Right renal cortex interstitium (tissue), 3 donors: ENCODE data around the gene GPSM1. TPM values are rescaled to one million over a fixed set of nuclear protein-coding genes. Genes with fewer than 3 reads are reported as not detected.

Source experiments
- DNase-seq, 3 donors: peaks; one replicate each; pipeline ENCODE4 v3.0.0-alpha.2; 2013; ENCODE audit warnings: low read depth in 3 of 3, low spot score in 2 of 3
- polyA plus RNA-seq, 3 donors: library from polyadenylated mRNA; unstranded; fragments of 120-200 nt; gene quantifications; one replicate each; pipeline ENCODE4 v1.2.1, GENCODE V29; 2013; ENCODE audit not compliant: insufficient read length in 3 of 3

Gene GPSM1
- polyA plus RNA-seq, 3 donors = 22.2 to 22.9 (median 22.7) TPM

DNA sequence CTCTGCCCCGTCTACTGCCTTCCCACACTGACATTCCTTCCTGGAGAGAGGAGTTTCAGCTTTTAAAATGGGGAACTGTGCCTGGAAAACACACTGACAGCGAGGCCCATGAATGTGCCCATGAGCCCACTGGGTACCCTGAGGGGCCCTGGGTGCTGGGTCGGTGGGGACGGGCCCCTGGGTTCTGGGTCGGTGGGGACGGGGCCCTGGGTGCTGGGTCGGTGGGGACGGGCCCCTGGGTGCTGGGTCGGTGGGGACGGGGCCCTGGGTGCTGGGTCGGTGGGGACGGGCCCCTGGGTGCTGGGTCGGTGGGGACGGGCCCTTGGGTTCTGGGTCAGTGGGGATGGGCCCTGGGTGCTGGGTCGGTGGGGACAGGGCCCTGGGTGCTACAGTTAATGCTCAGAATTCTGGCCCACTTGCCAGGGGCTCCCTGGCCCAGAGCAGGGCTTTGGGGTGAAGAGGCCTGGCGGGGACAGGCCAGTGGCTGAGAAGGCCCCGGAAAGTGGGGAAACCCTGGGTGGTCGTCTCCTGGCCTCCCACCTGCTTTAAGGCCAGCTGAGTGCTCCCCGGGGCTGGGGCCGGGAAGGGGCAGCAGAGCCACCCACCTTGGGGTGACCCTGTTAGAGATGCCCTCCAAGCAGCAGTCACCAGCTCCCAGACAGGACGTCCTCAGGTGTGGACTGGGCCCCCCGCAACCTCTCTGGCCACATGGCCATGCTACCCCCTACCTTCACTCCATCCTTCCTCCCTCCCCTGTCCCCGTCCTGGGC is 2.5 kb downstream of the GPSM1 start:
- DNase-seq = no peak

DNA sequence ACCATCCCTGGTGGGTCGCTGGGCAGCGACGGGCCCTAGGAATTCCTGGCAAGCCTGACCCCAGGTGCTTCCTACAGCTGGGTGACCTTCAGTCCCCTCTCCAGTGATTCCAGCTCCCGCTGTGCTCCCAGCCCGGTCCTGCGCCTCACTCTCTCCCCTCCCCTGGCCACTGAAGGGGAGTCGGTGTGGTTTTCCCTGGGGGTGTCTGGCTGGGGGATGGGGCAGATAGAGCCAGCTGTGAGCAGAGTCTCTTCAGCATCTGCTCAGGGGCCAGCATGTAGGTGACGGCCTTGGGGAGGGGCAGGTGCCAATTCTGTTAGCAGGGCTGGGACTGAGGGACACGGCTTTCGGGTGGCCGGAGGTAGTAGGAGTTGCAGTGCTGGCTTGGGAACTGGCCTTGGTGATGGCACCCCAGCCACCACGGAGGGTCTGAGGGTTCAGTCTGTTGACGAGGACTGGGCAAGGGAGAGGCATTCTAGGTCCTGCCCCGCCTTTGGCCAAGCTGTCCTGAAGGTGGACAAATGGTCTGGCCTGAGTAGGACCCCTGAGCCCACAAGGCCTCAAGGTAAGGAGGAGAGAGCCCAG is 3.2 kb downstream of the GPSM1 start:
- no peak for DNase-seq

DNA sequence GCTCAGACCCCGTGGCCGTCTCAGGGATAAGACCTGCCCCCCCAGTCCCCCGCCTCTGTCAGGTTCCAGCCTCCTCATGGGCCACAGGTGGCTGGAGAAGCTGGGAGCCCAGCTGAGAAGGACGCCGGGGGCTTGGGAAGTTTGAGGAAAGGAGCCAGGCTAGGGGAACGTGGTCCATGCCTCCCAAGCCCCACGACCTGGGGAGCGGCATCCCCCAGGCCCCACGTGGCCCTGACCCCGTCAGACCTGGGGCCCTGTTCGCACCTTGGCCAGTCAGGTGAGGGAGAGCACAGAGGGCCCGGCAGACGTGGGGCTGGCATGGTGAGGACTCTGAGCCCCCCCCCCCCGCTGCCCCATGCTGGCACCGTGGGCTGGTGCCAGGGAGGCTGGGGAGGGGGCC is 3.7 kb downstream of the GPSM1 start:
- DNase-seq = no peak

DNA sequence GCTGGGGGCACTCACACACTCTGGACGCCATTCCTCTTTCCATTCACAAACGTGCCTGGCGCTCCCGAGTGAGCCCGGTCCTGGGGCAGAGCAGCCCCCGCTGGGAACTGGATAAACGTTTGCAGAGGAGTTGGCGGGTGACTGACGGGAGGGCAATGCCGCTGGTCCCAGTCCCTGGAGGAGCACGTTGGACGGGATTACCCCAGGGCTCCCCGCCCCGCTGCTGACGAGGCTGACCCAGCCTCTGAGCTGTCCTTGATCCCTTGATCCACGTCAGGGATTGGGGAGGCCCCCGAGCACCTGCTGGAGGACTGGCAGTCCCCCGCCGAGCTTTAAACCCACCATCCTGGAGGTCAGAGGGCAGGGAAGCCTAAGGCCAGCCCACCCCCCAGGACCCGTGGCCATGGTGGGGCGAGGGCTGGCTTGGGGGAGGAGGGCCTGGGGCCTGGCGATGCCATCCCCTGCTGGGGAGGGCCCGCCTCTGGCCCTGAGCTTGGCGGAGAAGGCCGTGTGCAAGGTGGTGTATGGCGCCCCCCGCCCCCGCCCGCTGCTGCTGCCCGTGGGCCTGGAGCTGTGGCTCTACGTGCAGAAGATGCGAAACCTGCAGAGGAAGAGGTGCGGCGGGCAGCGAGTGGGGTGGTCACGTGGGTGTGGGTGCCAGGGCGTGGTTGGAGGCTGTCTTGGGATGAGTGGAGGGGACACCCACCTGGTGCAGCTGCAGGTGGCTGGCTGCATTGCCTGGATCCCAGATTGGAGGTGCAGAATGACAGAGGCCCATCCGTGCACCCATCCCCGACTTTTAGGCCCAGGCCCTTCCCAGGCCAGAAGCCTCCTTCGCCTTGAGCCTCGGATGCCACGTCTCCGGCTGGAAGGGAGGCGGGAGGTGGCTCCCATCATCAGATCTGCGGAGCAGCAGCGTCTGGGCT is 4.5 kb downstream of the GPSM1 start:
- no peak for DNase-seq

DNA sequence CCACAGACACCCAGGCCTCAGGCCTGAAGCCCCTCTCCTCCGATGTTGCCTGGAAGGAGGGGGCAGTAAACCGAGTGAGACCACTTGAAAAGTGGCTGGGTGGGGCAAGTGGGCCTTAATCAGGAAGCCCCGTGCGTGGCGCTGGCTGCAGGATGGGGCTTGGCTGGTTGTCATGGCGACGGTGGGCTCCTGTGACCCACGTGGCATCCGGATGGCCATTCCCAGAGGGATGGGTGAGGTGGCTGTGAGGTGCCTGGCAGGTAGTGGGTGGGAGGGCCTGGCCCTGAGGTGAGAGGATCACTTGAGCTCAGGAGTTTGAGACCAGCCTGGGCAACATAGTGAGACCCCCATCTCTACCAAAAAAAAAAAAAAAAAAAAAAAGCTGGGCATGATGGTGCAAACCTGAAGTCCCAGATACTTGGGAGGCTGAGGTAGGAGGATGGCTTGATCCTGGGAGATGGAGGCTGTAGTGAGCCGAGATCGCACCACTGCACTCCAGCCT is 5.2 kb downstream of the GPSM1 start:
- DNase-seq = no peak

DNA sequence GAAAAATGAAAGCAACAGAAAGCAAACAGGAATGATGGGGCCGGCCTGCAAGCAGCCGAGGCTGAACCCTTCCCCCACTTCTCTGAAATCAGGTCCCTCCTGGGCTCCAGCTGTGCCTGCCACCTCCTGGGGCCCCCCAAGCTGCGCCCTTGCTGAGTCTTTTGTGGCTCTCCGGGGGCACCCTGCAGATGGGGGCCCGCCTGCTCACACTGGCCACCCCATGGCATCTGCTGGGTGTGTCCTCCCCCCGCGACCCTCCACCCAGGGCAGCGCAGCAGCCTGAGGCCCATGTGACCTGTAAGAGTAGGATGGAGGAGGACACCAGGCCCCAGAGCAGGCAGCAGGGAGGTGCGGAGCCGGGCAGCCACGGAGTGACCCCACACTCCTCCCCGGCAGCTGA is 5.7 kb downstream of the GPSM1 start:
- DNase-seq = no peak

DNA sequence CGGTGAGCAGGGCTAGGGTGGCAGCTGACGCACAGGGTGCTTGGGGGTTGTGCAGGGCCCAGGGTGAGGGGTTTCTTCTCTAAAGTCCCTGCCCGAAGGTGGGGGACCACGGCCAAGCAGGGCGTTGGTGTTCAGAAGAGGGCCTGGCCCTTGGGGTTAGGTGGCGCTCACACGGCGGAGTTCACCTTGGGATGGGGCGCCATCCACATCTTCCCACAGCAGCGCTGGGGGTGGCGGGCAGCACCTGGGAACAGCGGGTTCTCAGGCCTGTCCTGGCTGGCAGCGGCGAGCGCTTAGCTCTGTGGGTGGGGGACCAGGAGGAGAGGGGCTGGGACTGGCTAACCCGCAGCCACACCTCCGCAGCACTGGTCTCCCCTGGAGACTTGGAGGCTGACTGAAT is 6.1 kb downstream of the GPSM1 start:
- DNase-seq = no peak

DNA sequence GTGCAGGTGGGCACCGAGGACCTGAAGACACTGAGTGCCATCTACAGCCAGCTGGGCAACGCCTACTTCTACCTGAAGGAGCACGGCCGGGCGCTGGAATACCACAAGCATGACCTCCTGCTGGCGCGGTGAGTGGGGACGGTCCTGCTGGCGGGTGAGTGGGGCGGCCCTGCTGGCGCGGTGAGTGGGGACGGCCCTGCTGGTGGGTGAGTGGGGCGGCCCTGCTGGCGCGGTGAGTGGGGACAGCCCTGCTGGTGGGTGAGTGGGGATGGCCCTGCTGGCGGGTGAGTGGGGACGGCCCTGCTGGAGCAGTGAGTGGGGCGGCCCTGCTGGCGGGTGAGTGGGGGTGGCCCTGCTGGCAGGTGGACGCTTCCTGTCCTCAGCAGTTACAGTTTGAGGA is 7.2 kb downstream of the GPSM1 start:
- DNase-seq = no peak

DNA sequence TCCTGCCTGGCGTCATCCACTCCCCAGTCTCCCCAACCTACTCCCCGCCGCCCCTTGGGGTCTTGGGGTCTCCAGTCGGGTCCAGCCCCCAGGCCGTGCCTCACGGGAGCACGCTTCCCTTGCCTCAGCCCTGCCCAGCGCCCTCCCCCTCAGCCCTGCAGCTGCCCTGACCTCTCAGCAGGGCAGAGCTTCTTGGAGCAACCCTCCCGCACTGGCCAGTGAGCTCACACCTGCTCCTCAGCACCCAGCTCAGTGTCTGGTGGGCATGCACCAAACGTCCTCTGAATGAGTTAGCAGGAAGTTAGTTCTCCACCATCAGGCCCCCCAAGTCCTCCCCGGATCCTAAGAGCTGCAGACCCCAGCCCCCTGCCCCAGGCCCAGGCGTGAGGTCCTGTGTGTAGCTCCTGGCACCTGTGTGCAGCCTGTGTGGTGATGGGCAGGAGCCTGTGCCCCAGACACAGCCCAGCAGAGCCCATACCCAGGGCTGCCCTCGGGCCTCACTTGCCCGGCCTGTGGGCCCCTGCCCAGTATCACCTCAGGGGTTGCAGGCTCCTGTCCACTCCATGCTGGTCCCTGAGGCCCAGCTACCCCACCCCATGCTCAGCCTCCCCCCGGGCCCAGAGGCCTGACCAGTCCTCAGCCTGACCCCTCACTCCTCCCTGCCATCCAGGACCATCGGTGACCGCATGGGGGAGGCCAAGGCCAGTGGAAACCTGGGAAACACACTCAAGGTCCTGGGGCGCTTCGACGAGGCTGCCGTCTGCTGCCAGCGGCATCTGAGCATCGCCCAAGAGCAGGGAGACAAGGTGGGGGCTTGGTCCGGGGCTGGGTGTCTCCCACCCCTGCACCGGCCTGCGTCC is 8.2 kb downstream of the GPSM1 start:
- no peak for DNase-seq

DNA sequence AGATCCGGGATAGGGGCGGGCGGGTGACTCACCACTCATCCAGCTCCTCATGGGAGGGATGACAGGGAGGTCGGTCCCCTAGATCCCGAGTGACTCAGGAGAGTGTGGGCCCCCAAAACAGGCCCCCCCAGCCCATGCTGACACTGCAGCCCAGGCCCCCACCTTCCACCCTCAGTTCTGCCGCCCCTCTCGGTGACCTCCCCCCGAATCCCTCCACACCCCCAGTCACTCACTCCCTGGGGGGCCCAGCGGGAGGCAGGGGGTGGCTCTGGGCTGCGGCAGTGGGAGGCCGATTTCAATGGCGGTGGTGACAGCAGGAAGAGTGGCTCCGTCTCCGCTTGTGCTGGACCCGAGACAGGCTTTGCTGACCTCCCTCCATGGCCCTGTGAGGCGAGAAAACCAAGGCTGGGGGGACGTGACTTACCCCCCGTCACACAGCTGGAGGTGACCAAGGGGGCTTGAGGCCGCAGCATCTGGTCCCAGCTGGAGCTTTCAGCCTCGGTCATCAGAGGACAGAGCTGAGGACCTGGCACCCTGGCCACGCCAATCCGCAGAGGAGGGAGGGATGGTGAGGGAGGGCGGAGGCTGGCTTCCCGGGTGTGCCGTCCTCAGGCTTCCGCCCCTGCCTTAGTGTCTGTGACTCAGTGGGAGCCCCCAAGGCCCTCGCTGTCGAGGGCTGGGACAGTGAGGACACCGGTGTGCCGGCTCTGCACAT is 9.0 kb downstream of the GPSM1 start:
- no peak for DNase-seq

DNA sequence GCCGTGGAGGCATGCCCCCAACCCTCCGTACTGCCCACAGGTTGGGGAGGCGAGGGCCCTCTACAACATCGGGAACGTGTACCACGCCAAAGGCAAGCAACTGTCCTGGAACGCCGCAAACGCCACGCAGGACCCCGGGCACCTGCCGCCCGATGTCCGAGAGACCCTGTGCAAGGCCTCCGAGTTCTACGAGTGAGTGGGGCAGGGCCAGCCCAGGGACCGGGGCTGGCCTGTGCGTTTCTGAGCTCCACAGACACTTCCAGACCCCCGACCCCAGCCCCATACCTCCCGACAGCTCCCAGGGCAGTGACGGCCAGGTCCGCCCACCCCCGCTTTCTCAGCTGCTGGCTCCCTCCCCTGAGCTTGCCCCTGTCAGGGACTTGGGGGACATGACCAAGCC is 9.5 kb downstream of the GPSM1 start:
- no peak for DNase-seq

DNA sequence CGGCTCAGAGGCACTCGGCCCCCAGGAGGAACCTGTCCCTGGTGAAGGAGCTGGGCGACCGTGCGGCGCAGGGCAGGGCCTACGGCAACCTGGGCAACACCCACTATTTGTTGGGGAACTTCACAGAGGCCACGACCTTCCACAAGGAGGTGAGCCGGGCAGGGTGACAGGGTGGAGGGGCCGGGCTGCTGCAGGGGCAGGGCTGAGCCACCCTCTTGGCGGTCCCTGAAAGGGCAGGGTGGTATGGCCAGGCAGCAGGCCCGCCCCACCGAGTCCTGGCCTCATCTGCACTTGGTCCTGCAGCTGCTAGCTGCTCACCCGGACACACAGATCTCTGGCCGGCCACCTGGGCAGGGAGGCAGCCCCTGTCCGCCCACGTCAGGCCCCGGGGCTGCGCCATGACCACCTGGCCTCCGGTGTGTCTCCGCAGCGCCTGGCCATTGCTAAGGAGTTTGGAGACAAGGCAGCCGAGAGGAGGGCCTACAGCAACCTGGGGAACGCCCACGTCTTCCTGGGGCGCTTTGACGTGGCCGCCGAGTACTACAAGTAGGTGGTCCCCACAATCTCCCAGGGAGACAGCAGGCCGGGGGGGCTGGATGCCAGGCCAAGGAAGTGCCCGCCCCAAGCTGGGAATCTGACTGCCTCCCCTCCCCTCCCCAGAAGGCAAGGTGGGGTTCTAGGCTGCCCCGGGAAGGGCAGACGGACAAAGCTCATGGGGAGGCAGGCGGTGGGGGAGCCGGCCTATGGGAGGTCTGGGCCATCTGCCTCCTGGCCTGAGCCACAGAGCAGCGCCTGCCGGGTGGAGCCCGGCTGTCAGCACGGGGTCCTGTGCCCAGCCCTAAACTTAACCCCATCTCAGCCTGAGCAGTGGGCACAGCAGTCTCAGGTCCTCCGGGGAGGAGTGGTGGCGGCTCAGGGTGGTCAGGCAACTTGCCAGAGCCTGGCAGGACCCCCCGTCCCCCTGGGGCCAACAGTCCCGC is 10.4 kb downstream of the GPSM1 start:
- no peak for DNase-seq

DNA sequence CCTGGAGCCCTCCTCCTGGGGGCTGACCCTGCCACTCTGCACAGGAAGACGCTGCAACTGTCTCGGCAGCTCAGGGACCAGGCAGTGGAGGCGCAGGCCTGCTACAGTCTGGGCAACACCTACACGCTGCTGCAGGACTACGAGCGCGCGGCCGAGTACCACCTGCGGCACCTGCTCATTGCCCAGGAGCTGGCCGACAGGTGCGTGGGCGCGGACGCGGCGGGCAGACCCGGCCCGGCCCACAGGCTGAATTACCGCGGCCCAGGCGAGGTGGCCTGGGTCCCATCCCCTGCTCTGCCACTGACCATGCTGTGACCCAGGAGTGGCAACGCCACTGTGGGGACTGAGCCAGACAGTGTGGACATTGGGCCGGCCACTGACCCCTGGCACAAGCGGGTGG is 11.2 kb downstream of the GPSM1 start:
- DNase-seq = no peak

DNA sequence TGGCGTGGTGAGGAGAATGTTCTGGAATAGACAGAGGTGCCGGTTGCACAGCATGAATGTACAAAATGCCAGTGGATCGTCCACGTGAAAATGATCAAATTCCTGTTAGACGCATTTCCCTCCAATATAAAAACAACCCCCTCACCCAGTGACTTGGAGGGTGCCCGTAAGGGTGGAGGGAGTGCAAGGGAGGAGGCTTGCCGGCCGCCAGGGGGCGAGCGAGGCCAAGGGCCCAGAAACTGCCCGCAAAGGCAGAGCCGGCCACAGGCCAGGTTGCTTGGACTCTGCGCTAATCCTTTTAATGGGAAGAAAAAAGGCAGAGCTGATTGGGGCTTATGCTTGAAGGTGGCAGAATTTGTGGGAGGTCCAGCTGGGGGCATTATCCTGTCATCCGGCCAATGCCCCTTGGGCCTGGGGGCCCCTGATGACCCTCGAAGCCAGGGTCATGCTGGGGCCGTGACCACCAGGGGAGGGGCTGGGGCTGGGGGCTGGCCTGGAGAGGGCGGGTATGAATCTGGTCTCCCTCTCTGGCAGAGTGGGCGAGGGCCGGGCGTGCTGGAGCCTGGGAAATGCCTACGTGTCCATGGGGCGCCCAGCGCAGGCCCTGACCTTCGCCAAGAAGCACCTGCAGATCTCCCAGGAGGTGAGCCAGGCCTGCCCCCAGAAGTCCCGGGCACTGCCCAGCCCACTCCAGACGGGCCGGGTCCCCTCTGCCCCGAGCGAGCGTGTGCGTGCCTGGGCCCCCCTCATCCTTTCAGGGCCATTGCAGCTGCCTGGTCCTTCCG is 12.0 kb downstream of the GPSM1 start:
- no peak for DNase-seq

DNA sequence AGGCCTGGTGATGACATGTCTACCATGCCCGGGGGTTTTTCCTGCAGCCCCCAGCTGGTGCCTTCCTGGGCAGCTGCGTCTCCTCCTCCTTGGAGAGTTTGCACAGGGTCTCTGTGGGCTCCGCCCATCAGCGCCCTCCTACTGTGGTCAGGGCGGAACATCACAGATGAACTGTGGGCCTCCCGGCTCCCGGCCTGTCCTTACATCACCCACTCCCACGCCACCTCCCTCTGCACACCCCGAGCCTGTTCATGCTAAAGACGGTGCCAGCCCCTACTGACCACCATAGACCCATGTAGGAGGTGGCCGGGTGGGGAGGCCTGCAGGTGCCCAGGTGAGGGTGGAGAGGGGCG is 12.6 kb downstream of the GPSM1 start:
- DNase-seq = no peak

DNA sequence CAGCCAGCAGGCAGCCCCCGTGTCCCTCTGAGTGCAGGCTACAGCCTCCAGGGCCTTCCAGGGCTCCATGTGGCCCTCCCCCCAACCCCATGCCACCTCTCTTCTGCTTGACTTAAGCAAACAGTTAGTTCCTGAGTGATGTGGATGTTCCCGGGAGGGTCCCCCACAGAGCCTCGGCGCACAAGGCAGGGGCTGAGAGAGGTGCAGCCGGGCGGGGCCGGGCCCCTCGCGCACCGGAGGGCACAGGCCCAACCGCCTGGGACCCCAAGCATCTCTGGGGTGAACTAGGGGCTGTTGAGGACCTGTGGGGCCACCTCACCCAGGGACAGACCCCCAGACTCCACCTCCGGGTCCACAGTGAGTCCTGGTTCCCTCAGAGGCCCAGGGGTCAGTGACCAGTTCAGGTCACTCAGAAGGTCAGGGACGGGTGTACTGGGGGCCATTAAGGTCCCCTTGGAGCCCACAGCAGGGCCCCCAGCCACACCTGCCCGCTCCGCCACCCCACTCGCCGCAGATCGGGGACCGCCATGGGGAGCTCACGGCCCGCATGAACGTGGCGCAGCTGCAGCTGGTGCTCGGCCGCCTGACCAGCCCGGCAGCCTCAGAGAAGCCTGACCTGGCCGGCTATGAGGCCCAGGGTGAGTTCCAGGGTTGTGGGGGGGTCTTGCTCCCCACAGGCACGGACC is 13.2 kb downstream of the GPSM1 start:
- DNase-seq = no peak

DNA sequence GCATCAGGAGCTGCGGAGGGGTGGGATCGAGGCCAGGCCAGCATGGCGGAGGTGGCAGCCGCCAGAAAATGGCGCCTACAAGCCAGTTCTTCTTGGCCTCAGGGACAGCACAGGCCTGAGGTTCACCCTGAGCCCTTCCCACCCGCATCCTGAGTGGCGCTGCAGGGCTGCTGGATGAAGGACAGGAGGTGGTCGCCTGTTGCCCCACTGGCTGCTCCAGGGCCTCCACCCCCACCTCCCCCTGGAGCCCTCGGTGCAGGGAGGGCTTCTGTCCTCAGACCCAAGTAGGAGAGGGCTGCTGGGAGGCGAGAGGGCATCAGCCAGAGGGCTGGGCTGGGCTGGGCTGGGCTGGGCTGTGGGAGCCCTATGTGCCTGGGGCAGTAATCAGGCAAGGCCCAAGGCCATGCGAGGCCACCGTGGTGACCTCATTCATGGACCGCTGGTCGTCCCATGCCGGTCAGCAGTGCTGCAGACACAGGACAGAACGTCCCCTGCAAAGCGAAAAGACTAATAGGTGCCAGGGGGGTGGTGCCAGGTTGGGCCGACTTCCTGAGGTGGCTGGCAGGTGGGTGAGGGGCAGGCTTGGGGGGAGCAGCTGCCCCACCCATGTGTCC is 13.8 kb downstream of the GPSM1 start:
- DNase-seq = no peak
